Duodenal mucosa (tissue), 2 donors: ENCODE measurements around the gene CTNNA2.

Source experiments
- H3K27ac ChIP-seq: one replicate; pipeline ENCODE4 v1.7.0; 2013; ENCODE audit warnings: low read depth, low read length
- H3K27me3 ChIP-seq, 2 donors: one replicate each; pipeline ENCODE4 v1.7.0; 2013; ENCODE audit warnings: low read length in 2 of 2, control low read depth in 1 of 2; ENCODE audit not compliant: insufficient read depth in 2 of 2, control insufficient read depth in 1 of 2
- H3K36me3 ChIP-seq, 2 donors: one replicate each; pipeline ENCODE4 v1.7.0; 2013; ENCODE audit warnings: low read length in 2 of 2, control low read depth in 1 of 2; ENCODE audit not compliant: insufficient read depth in 2 of 2, control insufficient read depth in 1 of 2
- H3K4me1 ChIP-seq, 2 donors: one replicate each; pipeline ENCODE4 v1.7.0; 2013; ENCODE audit warnings: low read length in 2 of 2, control low read depth in 1 of 2; ENCODE audit not compliant: insufficient read depth in 2 of 2, control insufficient read depth in 1 of 2
- H3K4me3 ChIP-seq, 2 donors: one replicate each; pipeline ENCODE4 v1.7.0; 2013; ENCODE audit warnings: low read length in 2 of 2, low read depth in 1 of 2
- H3K9ac ChIP-seq, 2 donors: one replicate each; pipeline ENCODE4 v1.7.0; 2013; ENCODE audit warnings: low read length in 2 of 2, low read depth in 1 of 2
- H3K9me3 ChIP-seq, 2 donors: one replicate each; pipeline ENCODE4 v1.7.0; 2013; ENCODE audit warnings: low read length in 2 of 2, control low read depth in 1 of 2; ENCODE audit not compliant: control insufficient read depth in 1 of 2

Gene CTNNA2

DNA sequence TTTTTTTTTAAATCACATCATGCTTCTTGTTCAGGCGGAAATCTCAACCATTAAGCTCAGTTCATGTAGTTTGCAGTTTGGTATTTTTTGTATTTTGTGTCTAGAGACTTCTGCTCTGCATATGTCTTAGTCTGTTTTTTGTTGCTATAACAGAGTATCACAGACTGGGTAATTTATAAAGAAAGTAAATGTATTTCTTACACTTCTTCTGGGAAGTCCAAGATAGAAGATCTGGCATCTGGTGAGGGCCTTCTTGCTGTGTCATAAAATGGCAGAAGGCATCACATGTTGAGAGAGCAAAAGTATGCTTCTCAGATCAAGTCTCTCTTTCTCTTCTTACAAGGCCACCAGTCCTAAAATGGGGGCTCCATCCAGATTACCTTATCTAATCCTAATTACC, 208.2 kb downstream of the CTNNA2 start:
- Histone ChIP-seq H3K27me3 (no peaks in the 10 kb centered on the region), H3K4me3 (no peak overlapping the region)

DNA sequence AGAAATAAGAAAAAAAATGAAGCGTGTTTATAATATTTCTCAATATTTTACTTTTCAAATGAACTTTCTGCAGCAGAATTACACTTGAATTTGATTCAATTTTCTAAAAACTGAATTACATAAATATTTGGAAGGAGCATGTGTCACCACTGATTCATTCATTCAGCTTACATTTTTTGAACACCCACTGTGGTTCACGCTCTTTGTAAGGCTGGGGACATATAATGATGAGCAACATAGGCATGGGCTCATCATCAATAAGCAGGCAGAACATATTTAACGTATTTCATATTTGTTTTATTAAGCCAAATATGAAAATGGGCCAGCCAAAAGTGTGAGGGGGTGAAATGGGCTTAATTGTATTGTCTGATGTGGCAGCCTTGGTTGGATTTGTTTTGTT, 209.1 kb downstream of the CTNNA2 start:
- Histone ChIP-seq H3K36me3 (no peaks in the 10 kb centered on the region), H3K27ac (no peak overlapping the region), H3K9me3 (no peaks in the 10 kb centered on the region), H3K27me3 (no peaks in the 10 kb centered on the region), H3K4me1 (no peaks in the 10 kb centered on the region), H3K9ac (no peak overlapping the region), H3K4me3 (no peak overlapping the region)

More for the DNA sequence above, 208.2 kb downstream of the CTNNA2 start:
- no peak overlapping the region for H3K9ac ChIP-seq
- H3K27ac ChIP-seq: no peak overlapping the region
- H3K9me3 ChIP-seq: no peaks in the 10 kb centered on the region
- no peaks in the 10 kb centered on the region for H3K4me1 ChIP-seq
- no peaks in the 10 kb centered on the region for H3K36me3 ChIP-seq

DNA sequence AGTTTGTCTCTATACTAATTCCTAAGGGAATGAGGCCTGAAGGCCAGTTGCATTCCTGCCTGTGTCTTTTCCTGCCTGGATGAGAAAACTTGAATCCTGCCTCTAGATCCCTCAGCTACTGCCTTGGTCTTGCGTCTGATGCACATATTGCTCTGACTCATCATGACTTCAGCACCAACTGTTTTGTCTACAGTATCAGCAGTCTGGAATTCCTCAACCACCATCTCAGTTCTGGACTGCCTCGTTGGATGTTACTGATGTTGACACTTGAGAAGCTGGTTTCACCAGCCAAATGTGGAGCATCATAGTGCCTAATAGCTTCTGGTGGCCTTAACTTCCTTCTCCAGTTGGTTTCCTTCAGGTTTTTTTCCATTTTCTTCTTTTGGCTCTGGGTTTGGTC, 211.0 kb downstream of the CTNNA2 start:
- H3K27ac ChIP-seq: no peak overlapping the region
- no peaks in the 10 kb centered on the region for H3K4me1 ChIP-seq
- no peaks in the 10 kb centered on the region for H3K36me3 ChIP-seq
- no peaks in the 10 kb centered on the region for H3K27me3 ChIP-seq
- no peak overlapping the region for H3K9ac ChIP-seq
- no peaks in the 10 kb centered on the region for H3K9me3 ChIP-seq
- H3K4me3 ChIP-seq: no peak overlapping the region

GRCh38 chr2:79729532-79729931, 216.7 kb downstream of the CTNNA2 start:
- Histone ChIP-seq H3K27me3 (no peaks in the 10 kb centered on the region), H3K36me3 (no peaks in the 10 kb centered on the region), H3K4me3 (no peak overlapping the region), H3K9ac (no peak overlapping the region), H3K27ac (no peak overlapping the region), H3K9me3 (no peaks in the 10 kb centered on the region), H3K4me1 (no peaks in the 10 kb centered on the region)

DNA sequence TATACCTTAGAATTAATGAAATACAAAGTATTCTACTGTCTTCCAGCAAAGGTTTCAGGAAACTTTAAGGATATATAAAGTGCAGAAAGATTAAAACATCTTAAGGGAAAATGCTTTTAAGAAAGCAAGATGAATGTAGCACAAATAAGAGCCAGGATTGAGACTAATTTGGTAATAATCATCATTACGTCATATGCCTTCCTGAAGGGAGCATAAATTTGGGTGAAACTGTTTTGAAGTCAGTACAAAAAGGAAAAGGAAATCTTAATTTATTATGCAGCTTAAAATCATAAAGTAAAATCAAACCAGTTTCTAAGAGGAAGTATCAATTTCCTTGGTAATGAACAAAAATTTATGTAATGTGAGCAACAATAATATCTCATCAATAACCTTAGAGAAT, 221.7 kb downstream of the CTNNA2 start:
- Histone ChIP-seq H3K27ac (no peak overlapping the region), H3K4me1 (no peaks in the 10 kb centered on the region), H3K9me3 (no peaks in the 10 kb centered on the region), H3K9ac (no peak overlapping the region), H3K36me3 (no peaks in the 10 kb centered on the region), H3K27me3 (no peaks in the 10 kb centered on the region), H3K4me3 (no peak overlapping the region)

GRCh38 chr2:79740879-79741443, 228.1 kb downstream of the CTNNA2 start:
- no peak overlapping the region for H3K9ac ChIP-seq

GRCh38 chr2:79750321-79750720, 237.5 kb downstream of the CTNNA2 start:
- Histone ChIP-seq H3K36me3 (no peaks in the 10 kb centered on the region), H3K27ac (no peak overlapping the region), H3K9me3 (no peaks in the 10 kb centered on the region), H3K9ac (no peak overlapping the region), H3K4me1 (no peaks in the 10 kb centered on the region), H3K27me3 (peaks cover 3 to 18% of the 10 kb centered on the region in 2 donors), H3K4me3 (no peak overlapping the region)

More at GRCh38 chr2:79740879-79741443, 228.1 kb downstream of the CTNNA2 start:
- peaks cover 0 to 5% of the 10 kb centered on the region in 2 donors for H3K27me3 ChIP-seq
- H3K9me3 ChIP-seq: no peaks in the 10 kb centered on the region
- H3K36me3 ChIP-seq: no peaks in the 10 kb centered on the region
- H3K27ac ChIP-seq: no peak overlapping the region
- H3K4me3 ChIP-seq: no peak overlapping the region
- H3K4me1 ChIP-seq: no peaks in the 10 kb centered on the region

GRCh38 chr2:79757526-79757925, 244.7 kb downstream of the CTNNA2 start:
- Histone ChIP-seq H3K27me3 (peaks cover 3 to 11% of the 10 kb centered on the region in 2 donors), H3K4me3 (no peak overlapping the region), H3K27ac (no peak overlapping the region), H3K9ac (no peak overlapping the region), H3K9me3 (no peaks in the 10 kb centered on the region), H3K36me3 (no peaks in the 10 kb centered on the region), H3K4me1 (peaks cover 0 to 3% of the 10 kb centered on the region in 2 donors)

DNA sequence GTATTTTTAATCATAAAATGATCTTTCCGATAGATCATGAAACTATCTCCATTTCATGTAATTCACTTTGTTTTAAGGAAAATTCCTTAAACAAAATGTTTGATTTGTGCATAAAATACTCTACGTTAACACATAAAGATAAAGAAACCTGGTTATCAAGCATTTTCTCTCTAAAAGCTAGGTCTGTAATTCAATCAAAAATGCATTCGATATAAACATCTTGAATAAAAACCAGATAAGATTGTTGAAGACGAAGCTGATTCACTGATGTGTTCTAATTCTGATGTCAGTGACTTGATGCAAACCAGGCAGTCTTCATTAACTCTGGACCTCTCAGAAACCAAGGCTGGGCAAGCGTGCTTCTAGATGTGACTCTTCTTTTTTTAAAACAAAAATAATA, 245.2 kb downstream of the CTNNA2 start:
- no peaks in the 10 kb centered on the region for H3K36me3 ChIP-seq
- no peak overlapping the region for H3K9ac ChIP-seq
- peaks cover 0 to 3% of the 10 kb centered on the region in 2 donors for H3K4me1 ChIP-seq

GRCh38 chr2:79758749-79759282, 246.0 kb downstream of the CTNNA2 start:
- H3K9ac ChIP-seq: no peak overlapping the region
- no peaks in the 10 kb centered on the region for H3K9me3 ChIP-seq
- no peaks in the 10 kb centered on the region for H3K36me3 ChIP-seq
- no peak overlapping the region for H3K4me3 ChIP-seq
- H3K27me3 ChIP-seq: peaks cover 3 to 7% of the 10 kb centered on the region in 2 donors
- no peak overlapping the region for H3K27ac ChIP-seq
- peaks cover 0 to 3% of the 10 kb centered on the region in 2 donors for H3K4me1 ChIP-seq

More for the DNA sequence above, 245.2 kb downstream of the CTNNA2 start:
- no peak overlapping the region for H3K27ac ChIP-seq
- H3K4me3 ChIP-seq: no peak overlapping the region
- no peaks in the 10 kb centered on the region for H3K9me3 ChIP-seq
- peaks cover 3 to 11% of the 10 kb centered on the region in 2 donors for H3K27me3 ChIP-seq
